ENCODE data around the gene NT5C3B.

DNA sequence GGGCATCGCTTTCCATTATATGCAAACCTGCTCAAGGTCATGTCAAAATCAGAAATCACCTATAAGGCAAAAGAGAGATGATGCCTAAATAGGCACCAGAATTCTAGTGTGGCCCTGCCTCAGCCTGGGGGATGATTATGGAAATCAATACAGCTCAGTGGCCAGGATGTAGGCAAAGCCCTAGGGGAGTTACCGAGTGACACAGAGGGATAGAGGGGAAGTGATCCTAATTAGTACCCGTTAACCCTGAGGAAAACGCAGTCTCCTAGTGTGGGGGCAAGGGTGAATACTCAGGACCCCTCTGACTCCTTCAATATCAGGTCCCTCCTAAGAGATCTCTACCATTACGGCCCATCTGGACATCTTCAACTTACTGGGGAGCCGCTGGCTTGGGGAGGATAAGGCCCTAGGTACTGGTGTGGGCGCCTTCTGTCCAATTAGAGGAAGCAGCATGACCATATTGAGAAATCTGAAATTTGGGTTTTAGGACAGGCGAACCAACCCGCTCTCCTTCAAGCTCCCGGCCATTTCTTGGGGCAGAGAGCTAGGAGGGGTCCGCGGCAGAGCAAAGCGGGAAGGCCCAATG lies 725 bp downstream of the NT5C3B start:
- TF ChIP-seq CTCF (IDR thresholded peaks at IDR 0.05; ENCODE audit: low read length) (no peak), EZH2 (IDR thresholded peaks at IDR 0.05; ENCODE audit: borderline replicate concordance, low read length) (no peak)

Data from OCI-LY1 (cell line).